Endothelial cell of umbilical vein (primary cell): ENCODE results near the gene PPTC7.

Source experiments
- EZH2 ChIP-seq: IDR thresholded peaks from 2 replicates; pipeline ENCODE4 v1.6.1; 2012; ENCODE audit warnings: borderline replicate concordance, low read depth, mild to moderate bottlenecking, moderate library complexity, low read length, inconsistent platforms; ENCODE audit not compliant: severe bottlenecking
- GATA2 ChIP-seq: IDR thresholded peaks from 2 replicates; pipeline ENCODE4 v1.7.0; 2011; ENCODE audit warnings: low read depth, mild to moderate bottlenecking, moderate library complexity, mixed read lengths, low read length; ENCODE audit not compliant: insufficient read length, insufficient read depth
- MAX ChIP-seq: IDR thresholded peaks from 2 replicates; pipeline ENCODE4 v1.6.1; 2011; ENCODE audit not compliant: insufficient read depth, insufficient read length
- MYC ChIP-seq: IDR thresholded peaks from one replicate; pipeline ENCODE4 v1.6.1; 2011; ENCODE audit warnings: mild to moderate bottlenecking, low read depth, low read length
- POLR2A ChIP-seq: IDR thresholded peaks from 2 replicates; pipeline ENCODE4 v1.6.1; 2012; ENCODE audit warnings: low read depth, mild to moderate bottlenecking, control low read depth, low read length
- POLR2AphosphoS5 ChIP-seq: IDR thresholded peaks from 2 replicates; pipeline ENCODE4 v1.6.1; 2012; ENCODE audit warnings: low read depth, mild to moderate bottlenecking, control low read depth, low read length, moderate library complexity; ENCODE audit not compliant: insufficient read depth
- TF ChIP-seq, protein P1 (sequence below), 2 donors: IDR thresholded peaks; 1 replicate in 1 of 2; 2 replicates in 1 of 2; pipeline ENCODE4 v1.5.1; 2011; ENCODE audit warnings: low read length in 2 of 2, mild to moderate bottlenecking in 2 of 2, moderate library complexity in 2 of 2, control low read depth in 1 of 2, inconsistent platforms in 1 of 2, low read depth in 1 of 2; ENCODE audit not compliant: insufficient read depth in 1 of 2; ENCODE audit errors: extremely low read depth in 1 of 2

- TF ChIP-seq, protein P1, sequence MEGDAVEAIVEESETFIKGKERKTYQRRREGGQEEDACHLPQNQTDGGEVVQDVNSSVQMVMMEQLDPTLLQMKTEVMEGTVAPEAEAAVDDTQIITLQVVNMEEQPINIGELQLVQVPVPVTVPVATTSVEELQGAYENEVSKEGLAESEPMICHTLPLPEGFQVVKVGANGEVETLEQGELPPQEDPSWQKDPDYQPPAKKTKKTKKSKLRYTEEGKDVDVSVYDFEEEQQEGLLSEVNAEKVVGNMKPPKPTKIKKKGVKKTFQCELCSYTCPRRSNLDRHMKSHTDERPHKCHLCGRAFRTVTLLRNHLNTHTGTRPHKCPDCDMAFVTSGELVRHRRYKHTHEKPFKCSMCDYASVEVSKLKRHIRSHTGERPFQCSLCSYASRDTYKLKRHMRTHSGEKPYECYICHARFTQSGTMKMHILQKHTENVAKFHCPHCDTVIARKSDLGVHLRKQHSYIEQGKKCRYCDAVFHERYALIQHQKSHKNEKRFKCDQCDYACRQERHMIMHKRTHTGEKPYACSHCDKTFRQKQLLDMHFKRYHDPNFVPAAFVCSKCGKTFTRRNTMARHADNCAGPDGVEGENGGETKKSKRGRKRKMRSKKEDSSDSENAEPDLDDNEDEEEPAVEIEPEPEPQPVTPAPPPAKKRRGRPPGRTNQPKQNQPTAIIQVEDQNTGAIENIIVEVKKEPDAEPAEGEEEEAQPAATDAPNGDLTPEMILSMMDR (IDR thresholded peaks at IDR 0.05; ENCODE audit: extremely low read depth in 1 of 2, insufficient read depth in 1 of 2, low read depth in 1 of 2, low read length in 2 of 2) = no peak
- TF ChIP-seq EZH2 (no peak), POLR2A (no peak), POLR2AphosphoS5 (no peak), MYC (no peak), GATA2 (no peak), MAX (no peak)
These were observed 3.4 kb downstream of the PPTC7 start for GRCh38 chr12:110579535-110580253.
